ENCODE measurements around the gene FAM43B. TPM values are rescaled to one million over a fixed set of nuclear protein-coding genes. Genes with fewer than 3 reads are reported as not detected.

FAM43B gene
- polyA plus RNA-seq, 3 donors = not detected

- Histone ChIP-seq H3K27me3 (ENCODE audit: control insufficient read depth in 2 of 2, insufficient read depth in 2 of 2, low read length in 2 of 2) (no peaks in the 10 kb centered on the region), H3K9ac (ENCODE audit: insufficient read depth, low read length, poor library complexity, severe bottlenecking) (peak overlapping the region; percentile 79), H4K20me1 (ENCODE audit: insufficient read depth, low read length) (peaks cover 39% of the 10 kb centered on the region), H3K27ac (ENCODE audit: low read depth in 1 of 2, low read length in 2 of 2) (peak overlapping the region; percentile 93 to 98), H3K9me3 (replicated peaks in 1 of 2; ENCODE audit: control insufficient read depth in 1 of 2, insufficient read depth in 1 of 2, low read length in 2 of 2) (no peaks in the 10 kb centered on the region), H3K4me3 (replicated peaks in 1 of 3; ENCODE audit: low read depth in 2 of 3, low read length in 3 of 3) (peak overlapping the region; percentile 60 to 84 (median 79)), H3K36me3 (replicated peaks in 1 of 2; ENCODE audit: control insufficient read depth in 1 of 2, insufficient read depth in 2 of 2, low read length in 2 of 2) (peaks cover 28 to 43% of the 10 kb centered on the region in 2 donors), H3K79me2 (ENCODE audit: insufficient read depth, low read length) (peaks cover 66% of the 10 kb centered on the region), H3K4me1 (ENCODE audit: control insufficient read depth in 1 of 2, insufficient read depth in 2 of 2, low read length in 2 of 2) (peaks cover 52 to 70% of the 10 kb centered on the region in 2 donors), H3K4me2 (replicated peaks; ENCODE audit: extremely low read depth, low read length, poor library complexity, severe bottlenecking) (peak overlapping the region; percentile 75), H2AFZ (ENCODE audit: insufficient read depth, low read depth, low read length, poor library complexity, severe bottlenecking) (peak overlapping the region; percentile 58)
- peak; percentile 87 to 91 (median 88) for DNase-seq
- intact Hi-C loops (cut with micrococcal nuclease) = no loop called here
- Mint-ChIP-seq H3K36me3 (peaks cover 34 to 44% of the 10 kb centered on the region in 2 donors), H3K27me3 (ENCODE audit: low read depth in 3 of 3) (peaks cover 0 to 4% (median 1%) of the 10 kb centered on the region in 3 donors), H3K27ac (peak overlapping the region; percentile 95 to 99 (median 97)), H3K9me3 (peaks cover 0 to 3% (median 0%) of the 10 kb centered on the region in 7 donors), H3K4me3 (peak overlapping the region; percentile 91), H3K4me1 (peaks cover 78% of the 10 kb centered on the region)
- WGBS (ENCODE audit: insufficient coverage) = 2% methylated on average over 6 of the region's 7 CpGs
- TF ChIP-seq CTCF (IDR thresholded peaks at IDR 0.05) = no peak
Measured at GRCh38 chr1:20590306-20590777, 38.0 kb downstream of the FAM43B start.

GRCh38 chr1:20593756-20594155 is 41.4 kb downstream of the FAM43B start:
- Histone ChIP-seq H4K20me1 (ENCODE audit: insufficient read depth, low read length) (peaks cover 46% of the 10 kb centered on the region), H3K27me3 (ENCODE audit: control insufficient read depth in 2 of 2, insufficient read depth in 2 of 2, low read length in 2 of 2) (no peaks in the 10 kb centered on the region), H3K79me2 (ENCODE audit: insufficient read depth, low read length) (peaks cover 88% of the 10 kb centered on the region), H2AFZ (ENCODE audit: insufficient read depth, low read depth, low read length, poor library complexity, severe bottlenecking) (no peak overlapping the region), H3K36me3 (replicated peaks in 1 of 2; ENCODE audit: control insufficient read depth in 1 of 2, insufficient read depth in 2 of 2, low read length in 2 of 2) (peaks cover 28 to 45% of the 10 kb centered on the region in 2 donors), H3K4me3 (replicated peaks in 1 of 3; ENCODE audit: low read depth in 2 of 3, low read length in 3 of 3) (no peak overlapping the region), H3K4me1 (ENCODE audit: control insufficient read depth in 1 of 2, insufficient read depth in 2 of 2, low read length in 2 of 2) (peaks cover 75 to 89% of the 10 kb centered on the region in 2 donors), H3K4me2 (replicated peaks; ENCODE audit: extremely low read depth, low read length, poor library complexity, severe bottlenecking) (no peak overlapping the region), H3K9me3 (replicated peaks in 1 of 2; ENCODE audit: control insufficient read depth in 1 of 2, insufficient read depth in 1 of 2, low read length in 2 of 2) (no peaks in the 10 kb centered on the region), H3K27ac (ENCODE audit: low read depth in 1 of 2, low read length in 2 of 2) (peak overlapping the region in 1 of 2 donors; percentile 28), H3K9ac (ENCODE audit: insufficient read depth, low read length, poor library complexity, severe bottlenecking) (no peak overlapping the region)
- H3K4me1 Mint-ChIP-seq = peaks cover 90% of the 10 kb centered on the region
- H3K4me3 Mint-ChIP-seq = peak overlapping the region in 1 of 2 donors; percentile 41
- 64% methylated on average over 2 of the region's 5 CpGs for WGBS (ENCODE audit: insufficient coverage)
- peaks cover 0 to under 1% (median 0%) of the 10 kb centered on the region in 7 donors for H3K9me3 Mint-ChIP-seq
- peak overlapping the region in 4 of 7 donors; percentile 25 to 62 (median 39) for H3K27ac Mint-ChIP-seq
- H3K36me3 Mint-ChIP-seq = peaks cover 40 to 59% of the 10 kb centered on the region in 2 donors
- intact Hi-C loops (cut with micrococcal nuclease) = no loop called here
- no peak for DNase-seq
- no peak for TF ChIP-seq CTCF (IDR thresholded peaks at IDR 0.05)
- H3K27me3 Mint-ChIP-seq (ENCODE audit: low read depth in 3 of 3) = peaks cover 0 to 2% (median 1%) of the 10 kb centered on the region in 3 donors
